Right lobe of liver (tissue), 6 donors: ENCODE data around the gene TMEM30A. TPM values are rescaled to one million over a fixed set of nuclear protein-coding genes. Genes with fewer than 3 reads are reported as not detected.
A peak's percentile ranks its signal among the peaks of the same experiment; 100 is the strongest.

Experiments
- ATAC-seq, 4 donors: fragments of 200-7000 bp; cut with Tn5 transposase; one replicate each; pipeline ENCODE4 v1.9.1; 2020; ENCODE audit warnings: mild to moderate bottlenecking in 4 of 4, moderate library complexity in 4 of 4
- DNase-seq, 3 donors: peaks; one replicate each; pipeline ENCODE4 v3.0.0-alpha.2; 2020
- H3K27ac ChIP-seq, 3 donors: fragments of 200-600 bp; one replicate each; pipeline ENCODE4 v1.8.0; 2022
- H3K27me3 ChIP-seq, 2 donors: fragments of 200-600 bp; one replicate each; pipeline ENCODE4 v1.8.0; 2022
- H3K36me3 ChIP-seq, 4 donors: fragments of 200-600 bp; sonication (generic) in 1 of 4; one replicate each; pipeline versions ENCODE4 v1.5.1 to v1.8.0; 2017 to 2022; ENCODE audit warnings: control low read depth in 1 of 4
- H3K4me1 ChIP-seq, 4 donors: fragments of 200-600 bp; sonication (generic) in 1 of 4; one replicate each; pipeline versions ENCODE4 v1.5.1 to v1.8.0; 2017 to 2022; ENCODE audit warnings: control low read depth in 1 of 4
- H3K4me3 ChIP-seq, 3 donors: fragments of 200-600 bp; one replicate each; pipeline ENCODE4 v1.8.0; 2022
- H3K9me3 ChIP-seq, 4 donors: fragments of 200-600 bp; sonication (generic) in 1 of 4; one replicate each; pipeline versions ENCODE4 v1.5.1 to v1.8.0; 2017 to 2022; ENCODE audit warnings: control low read depth in 1 of 4
- CTCF ChIP-seq, 4 donors: fragments of 200-600 bp in 3 of 4; fragments of 450-650 bp in 1 of 4; IDR thresholded peaks; one replicate each; pipeline versions ENCODE4 v1.5.1 to v1.8.0; 2016 to 2022; ENCODE audit warnings: antibody characterized with exemption in 4 of 4, mild to moderate bottlenecking in 2 of 4
- POLR2A ChIP-seq: fragments of 450-650 bp; IDR thresholded peaks from one replicate; pipeline ENCODE4 v1.6.1; 2017; ENCODE audit warnings: antibody characterized with exemption, mild to moderate bottlenecking
- WGBS: methylation state at CpG from one replicate; pipeline ENCODE4 v1.1.6; 2018; ENCODE audit warnings: low coverage, low lambda C conversion rate; ENCODE audit not compliant: insufficient coverage; ENCODE audit errors: missing lambda C conversion rate; 5-methylcytosine and 5-hydroxymethylcytosine counted together
- intact Hi-C, 2 donors: fragments of 100-400 bp; cut with DNase I; formaldehyde crosslinking; loops; one replicate each; pipeline versions ENCODE4 v1.11.2 to v1.14.1; 2022
- long read RNA-seq: library from polyadenylated mRNA; unstranded; transcript quantifications from one replicate; pipeline ENCODE4 v2.0.0, GENCODE V29; 2019
- total RNA-seq, 6 experiments: library from RNA; depleted of rRNA in 2 of 6; stranded (reverse); fragments of >200 nt in 2 of 6; fragmentation: NEBNext Ultra II Directional in 3 of 6; extraction: Animal tissue kit (Norgen Biotek cat#: 25700) in 3 of 6; gene quantifications; one replicate each; pipeline versions ENCODE4 v1.1.0 to v1.2.4, GENCODE V29; 2016 to 2023
- donor health status: DM: no; HTN: yes; CAD: no.
- donor health status: DM: no; HTN: no; CAD: no.
- donor health status: DM: no; HTN: no; CAD: no.
- donor health status: DM: no; HTN: yes; CAD: no.
- donor health status: DM: no; HTN: yes; CAD: no.

The TMEM30A gene
- 10 to 100 TPM; 40.1 to 66.8 (median 62.2) TPM for total RNA-seq
- long read RNA-seq, full-length matches to known transcripts, result 5 of 5 reads
- long read RNA-seq, partial matches to known transcripts, result 0 of 5 reads
- long read RNA-seq, other reads (novel, unspliced or antisense), result 0 of 5 reads

- Histone ChIP-seq H3K36me3 (no peaks in the 10 kb centered on the region), H3K27me3 (no peaks in the 10 kb centered on the region), H3K9me3 (no peaks in the 10 kb centered on the region), H3K4me1 (peaks cover 0 to 36% (median 15%) of the 10 kb centered on the region in 4 donors), H3K4me3 (peak within 1 kb of the TSS; percentile 69 to 92 (median 83)), H3K27ac (peak within 1 kb of the TSS; percentile 71 to 85 (median 82))
- intact Hi-C loops, result no loop called here
- peak; percentile 93 for TF ChIP-seq POLR2A
- TF ChIP-seq CTCF (IDR thresholded peaks at IDR 0.05), result no peak
- WGBS, result under 1% methylated on average over 42 of the region's 55 CpGs
- peak; percentile 98 to 100 (median 98) for ATAC-seq
- DNase-seq, result peak; percentile 98 to 99 (median 99)
Measured at GRCh38 chr6:75284632-75285282, at the start of gene TMEM30A. TMEM30A (minus strand) TSS chr6:75284792; CDS start chr6:75284638, 154 bp downstream.

- TF ChIP-seq CTCF (IDR thresholded peaks at IDR 0.05) (no peak), POLR2A (no peak)
- intact Hi-C loops, result no loop called here
- Histone ChIP-seq H3K27ac (no peak overlapping the region), H3K9me3 (no peaks in the 10 kb centered on the region), H3K4me1 (no peaks in the 10 kb centered on the region), H3K4me3 (no peak overlapping the region), H3K36me3 (no peaks in the 10 kb centered on the region), H3K27me3 (no peaks in the 10 kb centered on the region)
- DNase-seq, result no peak
- WGBS, result 62% methylated on average over 2 of the region's 2 CpGs
- no peak for ATAC-seq
Measured at GRCh38 chr6:75333676-75334200, 49.1 kb upstream of the TMEM30A start.

GRCh38 chr6:75331151-75331550 lies 46.6 kb upstream of the TMEM30A start:
- Histone ChIP-seq H3K27ac (no peak overlapping the region), H3K9me3 (no peaks in the 10 kb centered on the region), H3K36me3 (no peaks in the 10 kb centered on the region), H3K4me1 (no peaks in the 10 kb centered on the region), H3K27me3 (no peaks in the 10 kb centered on the region), H3K4me3 (no peak overlapping the region)
- intact Hi-C loops, result no loop called here
- TF ChIP-seq CTCF (IDR thresholded peaks at IDR 0.05), result no peak
- no peak for TF ChIP-seq POLR2A
- no peak for ATAC-seq
- WGBS, result 76% methylated on average over 2 of the region's 2 CpGs
- no peak for DNase-seq

- Histone ChIP-seq H3K4me1 (no peaks in the 10 kb centered on the region), H3K36me3 (no peaks in the 10 kb centered on the region), H3K27me3 (no peaks in the 10 kb centered on the region), H3K9me3 (no peaks in the 10 kb centered on the region), H3K27ac (no peak overlapping the region), H3K4me3 (no peak overlapping the region)
- intact Hi-C loops, result no loop called here
- TF ChIP-seq CTCF (IDR thresholded peaks at IDR 0.05) (no peak), POLR2A (no peak)
- ATAC-seq (no peak), DNase-seq (no peak)
- WGBS, result 46% methylated on average over 1 of the region's 1 CpG
Measured at GRCh38 chr6:75329703-75330102, 45.1 kb upstream of the TMEM30A start.
